ENCODE data around the gene MATN1. TPM values are rescaled to one million over a fixed set of nuclear protein-coding genes. Genes with fewer than 3 reads are reported as not detected.

Gene MATN1
- total RNA-seq, 4 donors from 2014 or later = 0.46 to 1.7 TPM; not detected in 2

GRCh38 chr1:30760596-30761324 is 37.4 kb upstream of the MATN1 start:
- H3K4me1 ChIP-seq = no peaks in the 10 kb centered on the region
- TF ChIP-seq POLR2A (IDR thresholded peaks at IDR 0.05) = no peak
- TF ChIP-seq, protein P1, sequence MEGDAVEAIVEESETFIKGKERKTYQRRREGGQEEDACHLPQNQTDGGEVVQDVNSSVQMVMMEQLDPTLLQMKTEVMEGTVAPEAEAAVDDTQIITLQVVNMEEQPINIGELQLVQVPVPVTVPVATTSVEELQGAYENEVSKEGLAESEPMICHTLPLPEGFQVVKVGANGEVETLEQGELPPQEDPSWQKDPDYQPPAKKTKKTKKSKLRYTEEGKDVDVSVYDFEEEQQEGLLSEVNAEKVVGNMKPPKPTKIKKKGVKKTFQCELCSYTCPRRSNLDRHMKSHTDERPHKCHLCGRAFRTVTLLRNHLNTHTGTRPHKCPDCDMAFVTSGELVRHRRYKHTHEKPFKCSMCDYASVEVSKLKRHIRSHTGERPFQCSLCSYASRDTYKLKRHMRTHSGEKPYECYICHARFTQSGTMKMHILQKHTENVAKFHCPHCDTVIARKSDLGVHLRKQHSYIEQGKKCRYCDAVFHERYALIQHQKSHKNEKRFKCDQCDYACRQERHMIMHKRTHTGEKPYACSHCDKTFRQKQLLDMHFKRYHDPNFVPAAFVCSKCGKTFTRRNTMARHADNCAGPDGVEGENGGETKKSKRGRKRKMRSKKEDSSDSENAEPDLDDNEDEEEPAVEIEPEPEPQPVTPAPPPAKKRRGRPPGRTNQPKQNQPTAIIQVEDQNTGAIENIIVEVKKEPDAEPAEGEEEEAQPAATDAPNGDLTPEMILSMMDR (IDR thresholded peaks at IDR 0.05) = no peak
- intact Hi-C loops (cut with DNase I; ENCODE audit: low total_unique reads) = no loop called here
- no peaks in the 10 kb centered on the region for H3K27me3 ChIP-seq
- no peaks in the 10 kb centered on the region for H3K36me3 ChIP-seq
- DNase-seq = no peak
- H3K27ac ChIP-seq = no peak overlapping the region
- H3K4me3 ChIP-seq = no peak overlapping the region
- H3K9me3 ChIP-seq = no peaks in the 10 kb centered on the region

GRCh38 chr1:30759718-30760281 is 36.4 kb upstream of the MATN1 start:
- Histone ChIP-seq H3K4me3 (no peak overlapping the region), H3K4me1 (no peaks in the 10 kb centered on the region), H3K9me3 (no peaks in the 10 kb centered on the region), H3K27me3 (no peaks in the 10 kb centered on the region), H3K36me3 (no peaks in the 10 kb centered on the region), H3K27ac (no peak overlapping the region)
- intact Hi-C loops (cut with DNase I; ENCODE audit: low total_unique reads) = no loop called here
- DNase-seq = no peak
- no peak for TF ChIP-seq POLR2A (IDR thresholded peaks at IDR 0.05)
- TF ChIP-seq, protein P1 (IDR thresholded peaks at IDR 0.05) = no peak

DNA sequence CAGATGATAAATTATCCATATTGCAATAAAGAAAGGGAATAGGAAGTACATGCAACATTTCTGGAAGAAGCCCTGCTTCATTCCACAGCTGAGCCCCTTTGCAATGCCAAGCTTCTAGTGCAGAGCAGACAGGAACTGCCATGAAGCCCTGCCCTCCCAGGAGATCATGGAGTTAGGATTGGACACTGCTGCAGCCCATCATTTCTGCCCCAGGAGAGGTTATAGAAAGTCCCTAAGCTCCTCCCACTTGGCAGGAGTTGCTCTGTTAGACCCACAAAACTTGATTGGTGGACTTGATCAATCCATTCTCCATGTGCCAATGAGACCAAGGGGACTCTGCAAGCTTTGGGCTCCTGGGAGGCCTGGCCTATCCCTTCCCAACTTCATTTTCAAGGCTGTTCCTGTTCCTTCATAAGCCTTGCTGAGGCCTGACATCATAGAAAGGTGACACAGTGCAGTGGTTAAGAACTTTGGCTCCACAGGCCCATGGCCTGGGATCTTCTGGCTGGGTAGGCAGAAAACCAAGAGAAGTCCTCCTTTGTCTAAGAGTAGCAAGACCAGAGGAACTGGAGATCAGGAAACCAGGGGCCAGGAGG is 35.5 kb upstream of the MATN1 start:
- H3K4me3 ChIP-seq = no peak overlapping the region
- H3K9me3 ChIP-seq = no peaks in the 10 kb centered on the region
- intact Hi-C loops (cut with DNase I; ENCODE audit: low total_unique reads) = no loop called here
- no peak overlapping the region for H3K27ac ChIP-seq
- no peak for TF ChIP-seq POLR2A (IDR thresholded peaks at IDR 0.05)
- TF ChIP-seq, protein P1 (IDR thresholded peaks at IDR 0.05) = no peak
- H3K27me3 ChIP-seq = no peaks in the 10 kb centered on the region
- H3K36me3 ChIP-seq = no peaks in the 10 kb centered on the region
- no peak for DNase-seq
- H3K4me1 ChIP-seq = no peaks in the 10 kb centered on the region

DNA sequence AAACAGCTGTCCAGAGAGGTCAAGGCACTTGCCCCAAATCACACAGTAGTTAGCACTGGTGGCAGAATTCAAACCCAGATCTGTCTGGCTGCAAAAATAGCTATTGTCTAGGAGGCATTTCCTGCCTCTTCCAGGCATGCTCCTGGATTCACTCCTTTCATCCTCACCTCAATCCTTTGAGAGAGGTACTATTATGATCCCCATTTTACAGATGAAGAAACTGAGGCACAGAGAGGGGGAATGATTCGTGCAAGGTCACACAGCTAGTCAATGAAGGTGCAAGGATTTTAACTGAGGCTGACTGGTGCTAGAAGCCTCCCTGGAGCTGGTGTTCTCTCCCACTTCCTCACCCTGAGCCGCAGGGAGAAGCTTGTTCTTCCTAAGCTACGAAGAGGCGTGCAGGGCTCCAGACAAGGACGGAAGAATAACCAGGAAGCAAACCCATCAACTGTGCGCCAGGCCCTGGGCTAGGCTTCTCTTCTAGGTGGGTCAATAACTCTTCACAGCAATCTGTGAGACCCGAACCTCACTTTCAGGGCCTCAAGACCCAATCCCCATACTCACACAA is 34.8 kb upstream of the MATN1 start:
- no peaks in the 10 kb centered on the region for H3K9me3 ChIP-seq
- H3K4me1 ChIP-seq = no peaks in the 10 kb centered on the region
- no peaks in the 10 kb centered on the region for H3K27me3 ChIP-seq
- H3K27ac ChIP-seq = no peak overlapping the region
- TF ChIP-seq, protein P1 (IDR thresholded peaks at IDR 0.05) = no peak
- no peak for TF ChIP-seq POLR2A (IDR thresholded peaks at IDR 0.05)
- no peak for DNase-seq
- no peak overlapping the region for H3K4me3 ChIP-seq
- intact Hi-C loops (cut with DNase I; ENCODE audit: low total_unique reads) = no loop called here
- H3K36me3 ChIP-seq = no peaks in the 10 kb centered on the region

Measured in uterus (tissue), 4 donors.